B cell (primary cell): Measurements from ENCODE around the gene PLPPR2. TPM values are rescaled to one million over a fixed set of nuclear protein-coding genes. Genes with fewer than 3 reads are reported as not detected.

ENCODE experiments used
- ATAC-seq: fragments of 200-7000 bp; cut with Tn5 transposase; one replicate; pipeline ENCODE4 v1.10.0; 2021; ENCODE audit warnings: low read depth, mild to moderate bottlenecking, moderate number of reproducible peaks, moderate library complexity
- CTCF ChIA-PET: fragments of 350-600 bp; sonication (Branson Sonifier 250); formaldehyde crosslinking; loops from one replicate; lab custom pipeline; 2021; ENCODE audit warnings: antibody characterized with exemption, inconsistent platforms; lab: Charles Lee
- POLR2A ChIA-PET: fragments of 350-600 bp; sonication (Branson Sonifier 250); formaldehyde crosslinking; loops from one replicate; lab custom pipeline; 2021; ENCODE audit warnings: antibody characterized with exemption; lab: Charles Lee
- DNase-seq: peaks from one replicate; pipeline ENCODE4 v3.0.0; 2013
- H2AFZ ChIP-seq: 2 replicates; pipeline ENCODE4 v1.6.1; 2012; ENCODE audit warnings: mild to moderate bottlenecking, low read depth, low read length; ENCODE audit not compliant: insufficient read depth, poor library complexity, severe bottlenecking
- H3K27ac ChIP-seq, 2 donors: 1 replicate in 1 of 2; 2 replicates in 1 of 2; pipeline ENCODE4 v1.5.1; 2012 to 2013; ENCODE audit warnings: low read length in 2 of 2, mild to moderate bottlenecking in 2 of 2, moderate library complexity in 1 of 2
- H3K27me3 ChIP-seq, 4 experiments: fragments of 200-600 bp in 1 of 4; sonication (generic) in 1 of 4; replicated peaks in 1 of 4; 1 replicate in 2 of 4; 2 replicates in 2 of 4; pipeline versions ENCODE4 v1.6.1 to v1.7.0; 2013 to 2016; ENCODE audit warnings: low read length in 3 of 4, mild to moderate bottlenecking in 2 of 4, mixed read lengths in 1 of 4, moderate library complexity in 1 of 4; ENCODE audit not compliant: insufficient read depth in 4 of 4, control insufficient read depth in 3 of 4; ENCODE audit errors: control extremely low read depth in 1 of 4
- H3K36me3 ChIP-seq, 2 experiments: replicated peaks in 1 of 2; 1 replicate in 1 of 2; 2 replicates in 1 of 2; pipeline versions ENCODE4 v1.6.1 to v1.7.1; 2013; ENCODE audit warnings: low read length in 1 of 2; ENCODE audit not compliant: insufficient read depth in 2 of 2, control insufficient read depth in 1 of 2; ENCODE audit errors: control extremely low read depth in 1 of 2, extremely low read depth in 1 of 2
- H3K4me1 ChIP-seq, 2 donors: fragments of 200-600 bp in 1 of 2; sonication (generic) in 1 of 2; 1 replicate in 1 of 2; 2 replicates in 1 of 2; pipeline versions ENCODE4 v1.5.1 to v1.6.1; 2013 to 2017; ENCODE audit warnings: low read length in 2 of 2; ENCODE audit not compliant: control insufficient read depth in 2 of 2, insufficient read depth in 2 of 2
- H3K4me2 ChIP-seq: replicated peaks from 2 replicates; pipeline ENCODE3; 2012; ENCODE audit warnings: mild to moderate bottlenecking, low read depth, low read length; ENCODE audit not compliant: poor library complexity, severe bottlenecking
- H3K4me3 ChIP-seq, 5 experiments: fragments of 200-600 bp in 1 of 5; sonication (generic) in 1 of 5; 1 replicate in 3 of 5; 2 replicates in 2 of 5; pipeline versions ENCODE4 v1.5.1 to v1.7.0; 2011 to 2016; ENCODE audit warnings: low read length in 4 of 5, mild to moderate bottlenecking in 4 of 5, low read depth in 2 of 5, control low read depth in 1 of 5, moderate library complexity in 1 of 5; ENCODE audit not compliant: insufficient read depth in 1 of 5; ENCODE audit errors: control extremely low read depth in 1 of 5, extremely low read depth in 1 of 5
- H3K79me2 ChIP-seq: fragments of 200-600 bp; sonication (generic); one replicate; pipeline ENCODE4 v1.6.0; 2016; ENCODE audit warnings: low read length; ENCODE audit not compliant: control insufficient read depth, insufficient read depth
- H3K9ac ChIP-seq: fragments of 200-600 bp; sonication (generic); 2 replicates; pipeline ENCODE4 v1.6.1; 2017; ENCODE audit warnings: mild to moderate bottlenecking, low read length, moderate library complexity
- H3K9me3 ChIP-seq, 3 donors: one replicate each; pipeline versions ENCODE4 v1.6.1 to v1.7.1; 2013; ENCODE audit warnings: low read length in 2 of 3; ENCODE audit not compliant: control insufficient read depth in 2 of 3, insufficient read depth in 1 of 3; ENCODE audit errors: control extremely low read depth in 1 of 3
- H4K20me1 ChIP-seq: 2 replicates; pipeline ENCODE4 v1.6.0; 2012; ENCODE audit warnings: mild to moderate bottlenecking, low read length; ENCODE audit not compliant: insufficient read depth, control insufficient read depth, poor library complexity, severe bottlenecking
- H3K27ac Mint-ChIP-seq: one replicate; pipeline ENCODE4 v1.8.0; 2021; ENCODE audit warnings: mixed read lengths
- H3K27me3 Mint-ChIP-seq: one replicate; pipeline ENCODE4 v1.8.0; 2021; ENCODE audit warnings: mixed read lengths
- H3K4me1 Mint-ChIP-seq: one replicate; pipeline ENCODE4 v1.8.0; 2021; ENCODE audit warnings: mixed read lengths
- H3K4me3 Mint-ChIP-seq: one replicate; pipeline ENCODE4 v1.8.0; 2021; ENCODE audit warnings: mixed read lengths
- H3K9me3 Mint-ChIP-seq: one replicate; pipeline ENCODE4 v1.8.0; 2022; ENCODE audit warnings: mixed read lengths; ENCODE audit not compliant: insufficient read depth
- CTCF ChIP-seq: fragments of 200-600 bp; IDR thresholded peaks from one replicate; pipeline ENCODE4 v1.8.0; 2022; ENCODE audit warnings: antibody characterized with exemption, mild to moderate bottlenecking
- EZH2 ChIP-seq: IDR thresholded peaks from 2 replicates; pipeline ENCODE4 v1.6.1; 2012; ENCODE audit warnings: borderline replicate concordance, low read depth, mild to moderate bottlenecking, moderate library complexity, low read length; ENCODE audit not compliant: insufficient read depth, poor library complexity, severe bottlenecking
- WGBS: methylation state at CpG from one replicate; pipeline ENCODE4 v1.1.5; 2013; ENCODE audit warnings: missing lambda C conversion rate; ENCODE audit not compliant: insufficient coverage; 5-methylcytosine and 5-hydroxymethylcytosine counted together
- intact Hi-C: fragments of 100-400 bp; cut with micrococcal nuclease; formaldehyde crosslinking; loops from one replicate; pipeline ENCODE4 v1.10.0; 2022
- polyA plus RNA-seq: library from polyadenylated mRNA; depleted of rRNA; stranded (reverse); fragments of >200 nt; gene quantifications from 2 replicates; pipeline ENCODE4 v1.2.3, GENCODE V29; 2012
- total RNA-seq, 2 donors: library from RNA; stranded (reverse); fragments of 120-200 nt in 1 of 2; gene quantifications; 1 replicate in 1 of 2; 2 replicates in 1 of 2; pipeline versions ENCODE4 v1.2.3 to v1.2.4, GENCODE V29; 2013 to 2022

The PLPPR2 gene
- total and polyA plus RNA-seq, 2 donors (not counting 1 experiment from before 2014, with no cell fraction given), result 3.8 to 11.1 TPM

DNA sequence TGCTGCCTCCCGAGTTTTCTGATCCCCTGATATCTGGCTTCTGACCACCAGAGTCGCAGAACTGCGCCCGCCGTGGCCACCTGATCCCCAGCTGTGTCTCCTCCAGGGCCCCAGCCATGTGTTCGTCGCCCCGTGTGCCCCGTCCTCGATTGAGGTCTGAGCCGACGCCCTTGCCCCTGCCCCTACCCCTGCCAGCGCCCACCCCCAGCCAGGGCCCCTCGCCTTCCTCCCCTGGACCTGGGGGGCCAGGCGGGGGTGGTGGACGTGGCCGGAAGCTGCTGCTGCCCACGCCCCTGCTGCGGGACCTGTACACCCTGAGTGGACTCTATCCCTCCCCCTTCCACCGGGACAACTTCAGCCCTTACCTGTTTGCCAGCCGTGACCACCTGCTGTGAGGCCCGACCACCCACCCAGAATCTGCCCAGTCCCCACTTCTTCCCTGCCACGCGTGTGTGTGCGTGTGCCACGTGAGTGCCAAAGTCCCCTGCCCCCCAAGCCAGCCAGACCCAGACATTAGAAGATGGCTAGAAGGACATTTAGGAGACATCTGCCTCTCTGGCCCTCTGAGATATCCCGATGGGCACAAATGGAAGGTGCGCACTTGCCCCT lies 9.2 kb downstream of the PLPPR2 start:
- H3K27ac ChIP-seq, result no peak overlapping the region
- no peaks in the 10 kb centered on the region for H3K9me3 Mint-ChIP-seq
- H3K27ac Mint-ChIP-seq, result no peak overlapping the region
- no peaks in the 10 kb centered on the region for H3K4me1 Mint-ChIP-seq
- H3K4me1 ChIP-seq, result no peaks in the 10 kb centered on the region
- H3K9me3 ChIP-seq, result no peaks in the 10 kb centered on the region
- no peaks in the 10 kb centered on the region for H3K27me3 ChIP-seq
- 94% methylated on average over 25 of the region's 28 CpGs for WGBS
- H3K4me2 ChIP-seq, result no peak overlapping the region
- H3K27me3 Mint-ChIP-seq, result no peaks in the 10 kb centered on the region
- H2AFZ ChIP-seq, result no peak overlapping the region
- H3K4me3 ChIP-seq, result no peak overlapping the region
- ChIA-PET CTCF (interaction anchor here (1.5 kb wide), 1 partner anchor 26 kb away, joined by 3 read pairs; no protein-coding TSS in a partner anchor), POLR2A (no interaction called here)
- TF ChIP-seq EZH2, result no peak
- TF ChIP-seq CTCF, result no peak
- no peak overlapping the region for H3K4me3 Mint-ChIP-seq
- H4K20me1 ChIP-seq, result no peaks in the 10 kb centered on the region
- no peaks in the 10 kb centered on the region for H3K79me2 ChIP-seq
- DNase-seq (no peak), ATAC-seq (no peak)
- no peak overlapping the region for H3K9ac ChIP-seq
- intact Hi-C loops, result no loop called here
- H3K36me3 ChIP-seq, result peaks cover 0 to 21% of the 10 kb centered on the region in 2 experiments

DNA sequence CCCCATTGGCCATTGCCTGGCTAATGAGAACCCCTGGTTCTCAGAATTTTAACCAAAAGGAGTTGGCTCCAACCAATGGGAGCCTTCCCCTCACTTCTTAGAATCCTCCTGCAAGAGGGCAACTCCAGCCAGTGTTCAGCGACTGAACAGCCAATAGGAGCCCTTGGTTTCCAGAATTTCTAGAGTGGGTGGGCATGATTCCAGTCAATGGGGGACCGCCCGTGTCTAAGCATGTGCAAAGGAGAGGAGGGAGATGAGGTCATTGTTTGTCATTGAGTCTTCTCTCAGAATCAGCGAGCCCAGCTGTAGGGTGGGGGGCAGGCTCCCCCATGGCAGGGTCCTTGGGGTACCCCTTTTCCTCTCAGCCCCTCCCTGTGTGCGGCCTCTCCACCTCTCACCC lies 9.7 kb downstream of the PLPPR2 start:
- Histone ChIP-seq H3K4me1 (no peaks in the 10 kb centered on the region), H3K9me3 (no peaks in the 10 kb centered on the region)

More for the DNA sequence above, 9.7 kb downstream of the PLPPR2 start:
- Mint-ChIP-seq H3K27ac (no peak overlapping the region), H3K9me3 (no peaks in the 10 kb centered on the region), H3K4me3 (no peak overlapping the region), H3K27me3 (no peaks in the 10 kb centered on the region), H3K4me1 (no peaks in the 10 kb centered on the region)
- ChIA-PET POLR2A (no interaction called here), CTCF (no interaction called here)
- no peak overlapping the region for H3K27ac ChIP-seq
- H3K79me2 ChIP-seq, result no peaks in the 10 kb centered on the region
- intact Hi-C loops, result no loop called here
- WGBS, result no CpG with 5 or more reads among the region's 5 CpGs
- TF ChIP-seq EZH2 (no peak), CTCF (no peak)
- H3K27me3 ChIP-seq, result no peaks in the 10 kb centered on the region
- H3K4me3 ChIP-seq, result no peak overlapping the region
- ATAC-seq, result no peak
- H2AFZ ChIP-seq, result no peak overlapping the region
- H3K9ac ChIP-seq, result no peak overlapping the region
- no peaks in the 10 kb centered on the region for H4K20me1 ChIP-seq
- no peak overlapping the region for H3K4me2 ChIP-seq
- H3K36me3 ChIP-seq, result peaks cover 0 to 24% of the 10 kb centered on the region in 2 experiments
- DNase-seq, result no peak
